Ishikawa (cell line): ENCODE measurements around the gene TMEM17.

ENCODE experiments used
- CEBPB ChIP-seq: IDR thresholded peaks from 2 replicates; pipeline ENCODE4 v1.6.1; 2012
- RAD21 ChIP-seq: IDR thresholded peaks from 2 replicates; pipeline ENCODE4 v1.6.1; 2012; ENCODE audit warnings: low read depth
- TAF1 ChIP-seq: IDR thresholded peaks from 2 replicates; pipeline ENCODE4 v1.6.1; 2012; ENCODE audit warnings: low read depth, mild to moderate bottlenecking
- TF ChIP-seq, protein P1 (sequence below): IDR thresholded peaks from 2 replicates; pipeline ENCODE4 v1.6.1; 2012

DNA sequence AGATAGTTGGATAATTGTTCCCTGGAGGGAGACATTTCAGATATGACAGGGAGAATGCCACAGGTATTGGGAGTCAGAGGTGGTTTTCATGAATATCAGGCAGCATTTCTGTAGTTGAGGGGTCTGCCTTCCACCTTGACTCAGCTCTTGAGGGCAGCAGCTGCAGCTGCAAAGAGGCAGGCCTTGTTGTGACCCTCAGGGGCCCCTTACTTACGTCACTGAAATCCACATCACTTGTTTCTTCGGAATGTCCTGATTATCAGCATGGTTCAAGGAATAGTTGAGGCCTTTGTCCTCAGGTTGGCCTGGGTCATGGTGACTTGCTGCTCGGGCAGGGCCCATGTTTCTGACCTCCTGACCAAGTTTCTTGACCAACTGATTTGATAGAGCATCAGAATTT lies 46.9 kb downstream of the TMEM17 start:
- TF ChIP-seq RAD21 (no peak), TAF1 (no peak), CEBPB (no peak)
- TF ChIP-seq, protein P1, sequence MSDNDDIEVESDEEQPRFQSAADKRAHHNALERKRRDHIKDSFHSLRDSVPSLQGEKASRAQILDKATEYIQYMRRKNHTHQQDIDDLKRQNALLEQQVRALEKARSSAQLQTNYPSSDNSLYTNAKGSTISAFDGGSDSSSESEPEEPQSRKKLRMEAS = no peak
